HepG2 (cell line): ENCODE data around the gene CTNNA1. TPM values are rescaled to one million over a fixed set of nuclear protein-coding genes. Genes with fewer than 3 reads are reported as not detected.

Source experiments
- ATAC-seq: fragments of 200-7000 bp; cut with Tn5 transposase; 3 replicates; pipeline ENCODE4 v1.9.1; 2020; ENCODE audit warnings: mild to moderate bottlenecking, moderate library complexity
- BruUV-seq: library from RNA; stranded (reverse); fragments of 400-500 nt; replicated peaks from 2 replicates; lab custom pipeline; 2021; lab: Mats Ljungman, UMichigan
- CTCF ChIA-PET: fragments of 300-600 bp; formaldehyde crosslinking; extraction: SDS; loops from one replicate; lab custom pipeline; 2021; ENCODE audit warnings: low total read pairs, inconsistent platforms, low intra/inter-chr PET ratio; lab: Yijun Ruan, JAX
- POLR2A ChIA-PET: fragments of 350-600 bp; sonication (Branson Sonifier 250); formaldehyde crosslinking; loops from one replicate; lab custom pipeline; 2020; ENCODE audit warnings: antibody characterized with exemption, inconsistent platforms; lab: Yijun Ruan, JAX
- DNase-seq: peaks from one replicate; pipeline ENCODE4 v3.0.0-alpha.2; 2015; ENCODE audit warnings: low spot score
- FAIRE-seq: peaks from 3 replicates; lab custom pipeline; 2011; peaks lifted over from hg19 to GRCh38; lab: Jason Lieb, UNC
- H2AFZ ChIP-seq: one replicate; pipeline ENCODE4 v1.6.1; 2011; ENCODE audit warnings: low read length, inconsistent platforms
- H3K27ac ChIP-seq: fragments of 300-600 bp; 3 replicates; pipeline ENCODE4 v1.8.0; 2011; ENCODE audit warnings: mixed run types, mild to moderate bottlenecking, mixed read lengths, low read length, inconsistent platforms; ENCODE audit not compliant: insufficient read depth; ENCODE audit errors: extremely low read length
- H3K27me3 ChIP-seq, 2 experiments: fragments of 200-600 bp in 1 of 2; 2 replicates in 1 of 2; 3 replicates in 1 of 2; pipeline versions ENCODE4 v1.6.0 to v1.8.0; 2011; ENCODE audit warnings: low read length in 2 of 2, mild to moderate bottlenecking in 2 of 2, moderate library complexity in 2 of 2, inconsistent platforms in 1 of 2; ENCODE audit not compliant: insufficient read depth in 2 of 2, control insufficient read depth in 1 of 2
- H3K36me3 ChIP-seq, 2 experiments: fragments of 200-600 bp in 1 of 2; replicated peaks in 1 of 2; 2 replicates in 1 of 2; 3 replicates in 1 of 2; pipeline versions ENCODE4 v1.5.1 to v1.8.0; 2011; ENCODE audit warnings: low read length in 2 of 2, inconsistent platforms in 1 of 2; ENCODE audit not compliant: insufficient read depth in 2 of 2, control insufficient read depth in 1 of 2
- H3K4me1 ChIP-seq: 2 replicates; pipeline ENCODE4 v1.5.1; 2012; ENCODE audit warnings: low read length, inconsistent platforms; ENCODE audit not compliant: insufficient read depth
- H3K4me2 ChIP-seq: 2 replicates; pipeline ENCODE4 v1.6.0; 2011; ENCODE audit warnings: low read depth, low read length, inconsistent platforms
- H3K4me3 ChIP-seq, 3 experiments: fragments of 200-600 bp in 1 of 3; sonication (generic), shearing (Covaris generic) in 1 of 3; replicated peaks in 1 of 3; 2 replicates each; pipeline ENCODE4 v1.5.1; 2011 to 2016; ENCODE audit warnings: low read length in 3 of 3, inconsistent platforms in 2 of 3, low read depth in 2 of 3, mild to moderate bottlenecking in 2 of 3, control low read depth in 1 of 3, mixed read lengths in 1 of 3; ENCODE audit not compliant: insufficient read depth in 1 of 3
- H3K79me2 ChIP-seq: one replicate; pipeline ENCODE4 v1.6.1; 2011; ENCODE audit warnings: low read length, inconsistent platforms; ENCODE audit not compliant: insufficient read depth
- H3K9ac ChIP-seq: 2 replicates; pipeline ENCODE4 v1.6.0; 2011; ENCODE audit warnings: mild to moderate bottlenecking, low read depth, low read length, inconsistent platforms; ENCODE audit not compliant: insufficient read depth
- H3K9me3 ChIP-seq: 2 replicates; pipeline ENCODE4 v1.5.1; 2012; ENCODE audit warnings: mild to moderate bottlenecking, low read length
- H4K20me1 ChIP-seq: 2 replicates; pipeline ENCODE4 v1.6.0; 2011; ENCODE audit warnings: inconsistent platforms, mild to moderate bottlenecking, low read length, moderate library complexity; ENCODE audit not compliant: insufficient read depth
- CHCHD3 ChIP-seq: sonication (generic); formaldehyde crosslinking; IDR thresholded peaks from 2 replicates; pipeline ENCODE4 v1.8.0; 2022; ENCODE audit warnings: mild to moderate bottlenecking, missing genetic modification reagents, moderate library complexity
- KLF11 ChIP-seq: IDR thresholded peaks from 2 replicates; pipeline ENCODE4 v1.6.1; 2016; ENCODE audit warnings: missing compliant biosample characterization
- PHF20 ChIP-seq: sonication (generic); formaldehyde crosslinking; IDR thresholded peaks from 2 replicates; pipeline ENCODE4 v1.5.0; 2020; ENCODE audit warnings: mild to moderate bottlenecking, missing genetic modification reagents
- SMAD1 ChIP-seq: sonication (generic); formaldehyde crosslinking; IDR thresholded peaks from 2 replicates; pipeline ENCODE4 v1.4.0; 2020; ENCODE audit warnings: missing genetic modification reagents, low read depth, mild to moderate bottlenecking, borderline replicate concordance
- ZBED4 ChIP-seq: sonication (generic); formaldehyde crosslinking; IDR thresholded peaks from 2 replicates; pipeline ENCODE4 v1.4.0; 2020; ENCODE audit warnings: missing genetic modification reagents, borderline replicate concordance
- ZNF577 ChIP-seq: sonication (generic); formaldehyde crosslinking; IDR thresholded peaks from 2 replicates; pipeline ENCODE4 v1.4.0; 2020; ENCODE audit warnings: mild to moderate bottlenecking, low read depth, missing genetic modification reagents, borderline replicate concordance
- WGBS: methylation state at CpG from one replicate; pipeline ENCODE4 v1.1.6; 2017; ENCODE audit warnings: low lambda C conversion rate; 5-methylcytosine and 5-hydroxymethylcytosine counted together
- in situ Hi-C: cut with HindIII; loops from 2 replicates; pipeline ENCODE4 v1.10.0; 2017; ENCODE audit warnings: low pct_unique_long_range_greater_than_20kb; ENCODE audit not compliant: extremely low pct_ligation_motif_present
- intact Hi-C: fragments of 100-400 bp; cut with micrococcal nuclease; formaldehyde crosslinking; loops from one replicate; pipeline ENCODE4 v1.10.0; 2022; ENCODE audit not compliant: unreplicated experiment
- polyA plus RNA-seq, 8 experiments: library from polyadenylated mRNA; depleted of rRNA in 3 of 8; stranded (reverse) in 7 of 8; unstranded in 1 of 8; fragments of >200 nt; fragmentation: Illumina TruSeq in 4 of 8; extraction: Trizol in 4 of 8; gene quantifications; 2 replicates each; pipeline versions ENCODE4 v1.2.1 to v1.2.3, GENCODE V29; 2011 to 2016; ENCODE audit warnings: low read depth in 4 of 8, missing spikeins in 1 of 8, mixed read lengths in 1 of 8; ENCODE audit not compliant: insufficient read depth in 1 of 8
- total RNA-seq, 5 experiments: library from RNA; depleted of rRNA; stranded (reverse); fragments of >200 nt; fragmentation: Illumina TruSeq; extraction: Trizol; gene quantifications; 2 replicates each; pipeline ENCODE4 v1.2.3, GENCODE V29; 2016; ENCODE audit warnings: low read depth in 1 of 5
- TF ChIP-seq, protein P1 (sequence below): sonication (generic); formaldehyde crosslinking; IDR thresholded peaks from 2 replicates; pipeline ENCODE4 v1.4.0; 2020; ENCODE audit warnings: missing genetic modification reagents, borderline replicate concordance
- TF ChIP-seq, protein P2 (sequence below): sonication (generic); formaldehyde crosslinking; IDR thresholded peaks from 2 replicates; pipeline ENCODE4 v1.4.0; 2020; ENCODE audit warnings: missing genetic modification reagents

CTNNA1 gene
- total and polyA plus RNA-seq, 2 of the 13 experiments (the other 11 are each of a cell fraction or from before 2014, with no cell fraction given) = 66.8 to 162 TPM

GRCh38 chr5:138840103-138840502 lies 86.9 kb downstream of the CTNNA1 start (continued):
- TF ChIP-seq ZBED4 (no peak), CHCHD3 (no peak)
- TF ChIP-seq, protein P1, sequence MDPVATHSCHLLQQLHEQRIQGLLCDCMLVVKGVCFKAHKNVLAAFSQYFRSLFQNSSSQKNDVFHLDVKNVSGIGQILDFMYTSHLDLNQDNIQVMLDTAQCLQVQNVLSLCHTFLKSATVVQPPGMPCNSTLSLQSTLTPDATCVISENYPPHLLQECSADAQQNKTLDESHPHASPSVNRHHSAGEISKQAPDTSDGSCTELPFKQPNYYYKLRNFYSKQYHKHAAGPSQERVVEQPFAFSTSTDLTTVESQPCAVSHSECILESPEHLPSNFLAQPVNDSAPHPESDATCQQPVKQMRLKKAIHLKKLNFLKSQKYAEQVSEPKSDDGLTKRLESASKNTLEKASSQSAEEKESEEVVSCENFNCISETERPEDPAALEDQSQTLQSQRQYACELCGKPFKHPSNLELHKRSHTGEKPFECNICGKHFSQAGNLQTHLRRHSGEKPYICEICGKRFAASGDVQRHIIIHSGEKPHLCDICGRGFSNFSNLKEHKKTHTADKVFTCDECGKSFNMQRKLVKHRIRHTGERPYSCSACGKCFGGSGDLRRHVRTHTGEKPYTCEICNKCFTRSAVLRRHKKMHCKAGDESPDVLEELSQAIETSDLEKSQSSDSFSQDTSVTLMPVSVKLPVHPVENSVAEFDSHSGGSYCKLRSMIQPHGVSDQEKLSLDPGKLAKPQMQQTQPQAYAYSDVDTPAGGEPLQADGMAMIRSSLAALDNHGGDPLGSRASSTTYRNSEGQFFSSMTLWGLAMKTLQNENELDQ (CRISPR knock-in tag) = no peak

DNA sequence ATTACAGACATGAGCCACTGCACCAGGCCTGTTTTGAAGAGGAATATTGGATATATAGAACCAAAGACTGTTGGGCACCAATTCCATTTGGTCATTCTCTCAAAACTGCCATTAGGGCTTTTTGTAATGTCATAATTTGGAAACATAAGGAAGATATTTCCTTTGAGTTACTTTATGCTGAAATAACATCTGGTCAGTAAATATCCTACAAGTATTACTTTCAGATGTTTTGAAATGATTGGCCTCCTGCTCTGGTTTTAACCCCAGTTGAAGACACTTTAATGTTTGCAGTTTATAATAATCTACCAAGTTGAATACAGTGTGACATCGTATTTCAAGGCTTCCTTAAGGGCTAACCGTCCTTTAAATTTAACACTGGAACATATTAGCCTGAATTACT lies 88.3 kb downstream of the CTNNA1 start:
- Histone ChIP-seq H3K4me1 (no peaks in the 10 kb centered on the region), H3K27ac (no peak overlapping the region), H3K4me3 (no peak overlapping the region), H3K27me3 (no peaks in the 10 kb centered on the region), H3K79me2 (peaks cover 34% of the 10 kb centered on the region), H4K20me1 (peaks cover 15% of the 10 kb centered on the region; the same call in 1 of the 2 replicates), H3K9me3 (no peaks in the 10 kb centered on the region), H3K4me2 (no peak overlapping the region), H3K9ac (no peak overlapping the region), H3K36me3 (peaks cover 0 to 11% of the 10 kb centered on the region in 2 experiments; a peak in 3 of 5 replicates), H2AFZ (no peak overlapping the region)
- BruUV-seq = no TSS peak
- in situ Hi-C loops (no loop called here), intact Hi-C loops (no loop called here)
- no peak for ATAC-seq
- no peak for DNase-seq
- FAIRE-seq = no peak
- 100% methylated on average over 2 of the region's 2 CpGs for WGBS
- TF ChIP-seq, protein P2, sequence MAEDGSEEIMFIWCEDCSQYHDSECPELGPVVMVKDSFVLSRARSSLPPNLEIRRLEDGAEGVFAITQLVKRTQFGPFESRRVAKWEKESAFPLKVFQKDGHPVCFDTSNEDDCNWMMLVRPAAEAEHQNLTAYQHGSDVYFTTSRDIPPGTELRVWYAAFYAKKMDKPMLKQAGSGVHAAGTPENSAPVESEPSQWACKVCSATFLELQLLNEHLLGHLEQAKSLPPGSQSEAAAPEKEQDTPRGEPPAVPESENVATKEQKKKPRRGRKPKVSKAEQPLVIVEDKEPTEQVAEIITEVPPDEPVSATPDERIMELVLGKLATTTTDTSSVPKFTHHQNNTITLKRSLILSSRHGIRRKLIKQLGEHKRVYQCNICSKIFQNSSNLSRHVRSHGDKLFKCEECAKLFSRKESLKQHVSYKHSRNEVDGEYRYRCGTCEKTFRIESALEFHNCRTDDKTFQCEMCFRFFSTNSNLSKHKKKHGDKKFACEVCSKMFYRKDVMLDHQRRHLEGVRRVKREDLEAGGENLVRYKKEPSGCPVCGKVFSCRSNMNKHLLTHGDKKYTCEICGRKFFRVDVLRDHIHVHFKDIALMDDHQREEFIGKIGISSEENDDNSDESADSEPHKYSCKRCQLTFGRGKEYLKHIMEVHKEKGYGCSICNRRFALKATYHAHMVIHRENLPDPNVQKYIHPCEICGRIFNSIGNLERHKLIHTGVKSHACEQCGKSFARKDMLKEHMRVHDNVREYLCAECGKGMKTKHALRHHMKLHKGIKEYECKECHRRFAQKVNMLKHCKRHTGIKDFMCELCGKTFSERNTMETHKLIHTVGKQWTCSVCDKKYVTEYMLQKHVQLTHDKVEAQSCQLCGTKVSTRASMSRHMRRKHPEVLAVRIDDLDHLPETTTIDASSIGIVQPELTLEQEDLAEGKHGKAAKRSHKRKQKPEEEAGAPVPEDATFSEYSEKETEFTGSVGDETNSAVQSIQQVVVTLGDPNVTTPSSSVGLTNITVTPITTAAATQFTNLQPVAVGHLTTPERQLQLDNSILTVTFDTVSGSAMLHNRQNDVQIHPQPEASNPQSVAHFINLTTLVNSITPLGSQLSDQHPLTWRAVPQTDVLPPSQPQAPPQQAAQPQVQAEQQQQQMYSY (CRISPR knock-in tag) = no peak
- TF ChIP-seq SMAD1 (CRISPR knock-in tag) = no peak
- no peak for TF ChIP-seq KLF11
- no peak for TF ChIP-seq PHF20 (CRISPR knock-in tag)
- TF ChIP-seq ZNF577 (CRISPR knock-in tag) = no peak
- ChIA-PET CTCF (no interaction called here), POLR2A (no interaction called here)
